ENCODE data around the gene HDAC11.
"Not testable (repeated sequence)": the region's sequence is repeated elsewhere in the genome, so short reads cannot be mapped to it uniquely, and the experiment has no call there.

HDAC11 gene

DNA sequence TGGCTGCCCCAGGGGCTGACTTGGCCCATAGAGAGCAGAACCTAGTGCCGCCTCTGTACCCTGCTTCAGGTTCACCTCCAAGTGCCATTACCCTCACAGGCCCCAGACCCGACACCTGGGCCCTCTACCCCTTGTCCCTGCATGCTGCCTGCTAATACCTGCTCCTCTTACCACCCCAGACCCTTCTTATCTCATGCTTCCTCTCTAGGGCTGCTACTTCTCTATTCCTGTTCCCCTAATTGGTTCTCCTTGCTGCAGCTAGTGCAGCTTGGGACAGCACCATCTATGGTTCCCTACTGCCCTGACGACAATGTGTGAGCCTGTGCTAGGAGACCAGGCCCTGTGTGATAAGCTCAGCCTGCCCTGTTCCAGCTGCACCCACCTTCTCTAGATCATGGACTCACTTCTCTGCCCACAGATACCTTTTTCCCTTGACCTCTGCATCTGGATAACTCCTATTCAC, 15.3 kb downstream of the HDAC11 start:
- H3K4me3 ChIP-seq (ENCODE audit: low read depth, low read length), result no peak overlapping the region
- TF ChIP-seq, protein P1, sequence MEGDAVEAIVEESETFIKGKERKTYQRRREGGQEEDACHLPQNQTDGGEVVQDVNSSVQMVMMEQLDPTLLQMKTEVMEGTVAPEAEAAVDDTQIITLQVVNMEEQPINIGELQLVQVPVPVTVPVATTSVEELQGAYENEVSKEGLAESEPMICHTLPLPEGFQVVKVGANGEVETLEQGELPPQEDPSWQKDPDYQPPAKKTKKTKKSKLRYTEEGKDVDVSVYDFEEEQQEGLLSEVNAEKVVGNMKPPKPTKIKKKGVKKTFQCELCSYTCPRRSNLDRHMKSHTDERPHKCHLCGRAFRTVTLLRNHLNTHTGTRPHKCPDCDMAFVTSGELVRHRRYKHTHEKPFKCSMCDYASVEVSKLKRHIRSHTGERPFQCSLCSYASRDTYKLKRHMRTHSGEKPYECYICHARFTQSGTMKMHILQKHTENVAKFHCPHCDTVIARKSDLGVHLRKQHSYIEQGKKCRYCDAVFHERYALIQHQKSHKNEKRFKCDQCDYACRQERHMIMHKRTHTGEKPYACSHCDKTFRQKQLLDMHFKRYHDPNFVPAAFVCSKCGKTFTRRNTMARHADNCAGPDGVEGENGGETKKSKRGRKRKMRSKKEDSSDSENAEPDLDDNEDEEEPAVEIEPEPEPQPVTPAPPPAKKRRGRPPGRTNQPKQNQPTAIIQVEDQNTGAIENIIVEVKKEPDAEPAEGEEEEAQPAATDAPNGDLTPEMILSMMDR (IDR thresholded peaks at IDR 0.05; ENCODE audit: low read depth, low read length), result no peak

DNA sequence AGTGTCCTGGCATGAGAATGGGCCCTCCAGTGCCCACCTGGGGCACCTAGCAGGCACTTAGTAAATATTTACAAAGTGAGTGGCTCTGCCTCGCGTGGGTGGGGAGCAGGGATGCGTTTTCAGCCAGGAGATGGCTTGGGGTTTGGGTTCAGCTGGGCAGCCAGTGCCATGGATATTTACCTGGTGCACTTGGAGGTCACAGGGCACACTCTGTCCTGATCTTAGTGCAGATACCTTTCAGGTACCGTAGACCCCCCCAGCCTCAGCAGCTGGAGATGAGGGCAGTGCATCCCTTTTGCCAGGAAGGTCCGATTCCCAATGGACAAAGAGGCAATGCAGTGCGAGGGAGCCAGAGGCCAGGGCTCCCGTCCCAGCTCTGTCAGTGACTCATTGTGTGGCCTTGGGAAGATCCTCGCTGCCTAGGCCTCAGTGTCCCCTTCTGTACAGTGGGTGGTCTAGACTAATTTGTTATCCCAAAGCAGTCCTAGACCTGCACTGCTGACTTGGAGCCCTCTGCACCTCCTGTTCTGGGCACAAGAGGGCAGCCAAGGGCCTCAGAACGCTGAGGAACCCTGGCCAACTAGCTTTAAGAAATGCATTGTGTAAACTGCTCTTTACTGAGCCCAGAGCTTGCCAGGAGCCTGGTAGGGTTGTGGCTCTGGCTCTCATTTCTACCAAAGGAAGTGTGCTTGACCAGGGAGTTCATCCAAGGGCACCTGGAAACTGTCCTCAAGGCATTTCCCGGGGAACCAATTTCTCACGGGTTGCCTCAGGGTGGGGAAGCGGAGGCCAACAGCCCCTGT, 16.0 kb downstream of the HDAC11 start:
- H3K4me3 ChIP-seq (ENCODE audit: low read depth, low read length), result no peak overlapping the region
- TF ChIP-seq, protein P1 (IDR thresholded peaks at IDR 0.05; ENCODE audit: low read depth, low read length), result peak; percentile 98

DNA sequence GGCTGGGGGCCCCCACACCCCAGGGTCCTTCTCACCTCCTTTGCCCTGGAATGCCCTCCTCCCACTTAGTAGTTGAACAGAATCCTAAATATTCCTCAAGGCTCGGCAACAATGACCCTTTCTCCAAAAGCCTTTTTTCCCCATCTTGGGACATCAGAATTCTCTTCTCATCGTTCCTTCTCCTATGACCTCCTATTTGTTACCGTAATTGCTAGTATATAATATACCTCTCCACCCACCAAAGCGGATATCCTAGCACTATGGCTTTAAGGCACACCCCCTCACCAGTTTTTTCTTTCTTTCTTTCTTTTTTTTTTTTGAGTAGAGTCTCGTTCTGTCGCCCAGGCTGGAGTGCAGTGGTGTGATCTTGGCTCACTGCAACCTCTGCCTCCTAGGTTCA, 16.8 kb downstream of the HDAC11 start:
- no peak overlapping the region for H3K4me3 ChIP-seq (ENCODE audit: low read depth, low read length)
- TF ChIP-seq, protein P1 (IDR thresholded peaks at IDR 0.05; ENCODE audit: low read depth, low read length), result no peak

DNA sequence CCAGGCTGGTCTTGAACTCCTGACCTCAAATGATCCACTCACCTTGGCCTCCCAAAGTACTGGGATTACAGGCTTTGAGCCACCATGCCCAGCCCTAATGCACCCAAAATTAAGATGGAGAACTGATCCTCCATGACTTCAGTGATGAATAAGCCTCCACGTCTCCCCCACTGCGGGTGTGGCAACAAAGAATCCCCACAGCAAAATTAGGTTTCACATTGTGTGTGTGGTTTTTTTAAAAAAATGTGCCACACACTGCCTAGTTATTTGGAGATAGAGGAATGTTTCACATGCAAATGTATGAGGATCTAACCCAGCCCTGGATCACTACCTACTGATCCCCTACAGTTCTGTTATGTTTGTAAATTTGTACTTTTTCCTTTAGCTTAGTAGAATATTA, 17.3 kb downstream of the HDAC11 start:
- no peak overlapping the region for H3K4me3 ChIP-seq (ENCODE audit: low read depth, low read length)
- TF ChIP-seq, protein P1 (IDR thresholded peaks at IDR 0.05; ENCODE audit: low read depth, low read length), result no peak

DNA sequence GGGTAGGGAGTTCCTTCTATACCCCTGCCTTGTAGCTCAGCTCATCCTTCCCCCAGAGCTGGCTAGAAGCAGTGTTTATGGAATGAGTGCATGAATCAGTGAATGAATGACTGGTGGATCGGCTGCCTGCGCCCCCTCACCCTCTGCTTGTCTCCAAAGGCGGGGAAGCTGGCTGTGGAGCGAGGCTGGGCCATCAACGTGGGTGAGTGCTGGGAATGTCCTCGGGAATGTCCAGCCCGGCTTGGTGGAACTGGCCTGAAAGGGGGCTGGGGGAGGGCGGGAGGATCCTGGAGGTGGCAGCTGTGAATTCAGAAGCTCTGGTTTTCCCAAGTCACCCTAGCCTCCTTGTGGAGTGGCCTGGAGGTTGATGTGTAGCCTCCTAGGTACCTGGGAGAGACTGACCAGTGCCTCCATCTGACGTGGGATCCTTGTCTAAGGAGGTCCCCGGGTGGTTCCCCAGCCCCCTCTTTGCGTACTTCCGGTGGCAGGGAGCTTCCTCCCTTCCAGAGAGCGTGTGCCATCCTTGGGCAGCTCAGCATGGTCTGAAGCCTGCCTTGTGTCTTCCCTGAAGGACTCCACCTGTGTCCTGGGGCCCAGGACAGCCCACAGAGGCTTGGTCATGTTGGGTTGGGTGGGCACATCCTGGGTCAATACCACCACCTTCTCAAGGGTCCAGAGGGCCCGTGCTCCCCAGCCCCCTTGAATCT, 18.4 kb downstream of the HDAC11 start:
- no peak overlapping the region for H3K4me3 ChIP-seq (ENCODE audit: low read depth, low read length)
- TF ChIP-seq, protein P1 (IDR thresholded peaks at IDR 0.05; ENCODE audit: low read depth, low read length), result no peak

DNA sequence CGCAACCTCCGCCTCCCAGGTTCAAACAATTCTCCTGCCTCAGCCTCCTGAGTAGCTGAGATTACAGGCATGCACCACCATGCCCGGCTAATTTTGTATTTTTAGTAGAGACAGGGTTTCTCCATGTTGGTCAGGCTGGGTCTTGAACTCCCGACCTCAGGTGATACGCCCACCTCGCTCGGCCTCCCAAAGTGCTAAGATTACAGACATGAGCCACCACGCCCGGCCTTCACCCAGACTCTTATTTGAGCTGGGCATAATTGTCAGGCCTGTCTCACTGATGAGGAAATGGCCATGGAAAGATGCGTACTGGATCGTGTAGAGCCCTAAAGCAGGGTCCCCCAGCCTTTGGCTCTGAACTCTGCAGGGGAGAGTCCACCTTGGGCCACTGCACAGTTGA, 19.1 kb downstream of the HDAC11 start:
- not testable (repeated sequence) for H3K4me3 ChIP-seq (ENCODE audit: low read depth, low read length)

DNA sequence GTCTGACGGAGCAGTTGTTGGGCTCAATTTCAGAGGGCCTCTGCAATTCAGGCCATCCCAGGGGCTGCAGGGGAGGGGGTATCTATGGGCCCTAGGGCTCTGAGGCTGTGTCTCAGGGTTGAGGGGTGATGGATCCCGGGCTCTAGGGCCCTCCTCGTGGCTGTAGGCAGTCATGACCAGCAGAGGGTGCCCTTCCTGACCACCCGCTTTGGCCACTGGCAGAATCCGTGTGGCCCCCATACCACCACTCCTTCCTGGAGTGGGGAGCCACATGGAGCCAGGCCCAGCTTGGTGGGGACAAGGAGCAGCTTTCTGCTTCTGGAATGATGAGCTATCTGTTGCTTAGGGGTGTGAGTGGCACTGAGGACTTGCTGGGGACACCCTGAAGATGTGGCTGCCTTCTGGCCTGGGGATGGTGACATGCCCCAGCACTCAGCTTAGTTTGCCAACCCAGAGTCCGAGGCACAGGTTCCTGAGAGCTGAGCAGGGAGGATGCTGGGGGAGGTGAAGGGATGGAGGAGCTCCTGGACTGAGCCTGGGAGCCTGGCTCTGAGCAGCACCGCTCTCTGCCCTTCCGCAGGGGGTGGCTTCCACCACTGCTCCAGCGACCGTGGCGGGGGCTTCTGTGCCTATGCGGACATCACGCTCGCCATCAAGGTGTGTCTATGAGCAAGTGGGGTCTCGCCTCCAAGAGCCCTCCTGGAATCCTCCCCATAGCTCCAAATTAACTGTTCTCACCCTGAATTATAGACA, 20.2 kb downstream of the HDAC11 start:
- TF ChIP-seq, protein P1 (IDR thresholded peaks at IDR 0.05; ENCODE audit: low read depth, low read length), result peak; percentile 47
- H3K4me3 ChIP-seq (ENCODE audit: low read depth, low read length), result no peak overlapping the region

All from WI38 (cell line).